GM12874 (cell line): ENCODE results near the gene TNRC6C.

Experiments
- CTCF ChIP-seq: IDR thresholded peaks from 2 replicates; pipeline ENCODE4 v1.5.1; 2011; ENCODE audit warnings: low read depth, mild to moderate bottlenecking, control low read depth, low read length, moderate library complexity; ENCODE audit not compliant: insufficient read depth

TNRC6C gene

GRCh38 chr17:78092794-78093324, 134.4 kb downstream of the TNRC6C start:
- no peak for TF ChIP-seq CTCF

DNA sequence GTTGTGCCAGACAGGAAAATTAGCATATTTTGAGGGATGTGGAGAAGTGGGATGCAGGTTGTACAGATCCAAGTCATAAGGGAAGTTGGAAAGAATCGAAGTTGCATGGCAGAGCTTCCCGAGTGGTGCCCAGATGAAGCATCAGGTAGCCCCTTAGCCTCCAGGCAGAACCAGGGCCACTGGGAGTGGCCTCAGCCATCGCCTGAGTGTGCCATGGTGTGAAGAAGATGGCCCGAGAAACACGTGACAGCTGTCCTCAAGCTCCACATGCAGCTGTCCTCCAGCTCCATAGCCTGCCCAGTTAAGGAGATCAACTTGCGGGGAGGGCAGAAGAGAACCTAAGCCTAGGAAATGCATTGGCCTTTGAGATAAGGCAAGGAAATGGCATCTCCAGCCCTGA, 136.5 kb downstream of the TNRC6C start:
- TF ChIP-seq CTCF: no peak

DNA sequence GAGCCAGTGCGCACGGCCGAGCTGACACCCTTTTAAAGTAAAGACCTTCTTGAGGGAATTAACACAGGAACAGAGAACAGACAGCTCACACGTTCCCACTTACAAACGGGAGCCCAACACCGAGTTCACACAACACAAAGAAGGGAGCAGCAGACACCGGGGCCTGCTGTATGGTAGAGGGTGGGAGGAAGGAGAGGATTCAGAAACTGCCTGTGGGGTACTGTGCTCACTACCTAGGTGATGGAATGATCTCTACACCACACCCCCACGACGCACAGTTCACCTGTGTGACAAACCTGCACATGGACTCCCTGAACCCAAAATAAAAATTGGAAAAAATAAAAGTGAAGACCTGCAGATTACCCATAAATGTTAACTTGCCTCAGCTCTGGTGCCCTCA, 137.6 kb downstream of the TNRC6C start:
- TF ChIP-seq CTCF: no peak

- TF ChIP-seq CTCF: no peak
Measured at GRCh38 chr17:78101112-78101511, 142.6 kb downstream of the TNRC6C start.

- TF ChIP-seq CTCF: no peak
Measured at GRCh38 chr17:78101542-78101941, 143.0 kb downstream of the TNRC6C start.

DNA sequence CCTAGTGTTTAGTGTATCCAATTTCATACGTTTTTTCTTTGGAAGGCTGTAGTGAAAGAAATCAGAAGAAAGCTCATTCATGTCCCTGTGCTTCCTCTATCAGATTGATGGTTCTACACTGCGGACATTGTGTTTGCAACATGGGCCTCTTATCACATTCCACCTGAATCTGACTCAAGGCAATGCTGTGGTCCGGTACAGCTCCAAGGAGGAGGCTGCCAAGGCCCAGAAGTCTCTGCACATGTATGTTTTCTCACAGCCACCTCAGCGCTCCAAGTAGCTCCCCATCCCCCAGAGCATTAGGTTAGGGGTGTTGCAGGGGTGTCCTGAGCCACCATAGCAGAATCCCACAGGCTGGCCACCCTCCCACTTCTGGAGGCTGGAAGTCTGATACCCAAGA, 144.8 kb downstream of the TNRC6C start:
- no peak for TF ChIP-seq CTCF

DNA sequence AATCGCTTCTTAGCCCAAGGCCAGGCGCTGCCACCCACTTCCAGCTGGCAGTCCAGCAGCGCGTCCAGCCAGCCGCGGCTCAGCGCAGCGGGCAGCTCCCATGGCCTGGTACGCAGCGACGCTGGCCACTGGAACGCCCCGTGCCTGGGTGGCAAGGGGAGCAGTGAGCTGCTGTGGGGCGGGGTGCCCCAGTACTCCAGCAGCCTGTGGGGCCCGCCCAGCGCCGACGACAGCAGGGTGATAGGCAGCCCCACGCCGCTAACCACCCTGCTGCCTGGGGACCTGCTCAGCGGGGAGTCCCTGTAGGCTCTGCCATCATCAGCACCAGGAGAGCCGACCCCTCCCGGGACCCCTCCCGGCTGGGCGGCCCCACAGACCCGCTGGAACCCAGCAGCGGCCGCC, 146.0 kb downstream of the TNRC6C start:
- no peak for TF ChIP-seq CTCF
